DMS 273 (cell line): ENCODE results near the gene GAS6.
"Not testable (repeated sequence)": the region's sequence is repeated elsewhere in the genome, so short reads cannot be mapped to it uniquely, and the experiment has no call there.

Experiments used
- DNase-seq: peaks from one replicate; lab custom pipeline; 2025; ENCODE audit not compliant: unreplicated experiment; lab: John Stamatoyannopoulos, UW

The GAS6 gene

GRCh38 chr13:113874177-113874576, 10.3 kb upstream of the GAS6 start:
- DNase-seq: no peak

GRCh38 chr13:113869263-113869662, 5.4 kb upstream of the GAS6 start:
- DNase-seq: no peak

DNA sequence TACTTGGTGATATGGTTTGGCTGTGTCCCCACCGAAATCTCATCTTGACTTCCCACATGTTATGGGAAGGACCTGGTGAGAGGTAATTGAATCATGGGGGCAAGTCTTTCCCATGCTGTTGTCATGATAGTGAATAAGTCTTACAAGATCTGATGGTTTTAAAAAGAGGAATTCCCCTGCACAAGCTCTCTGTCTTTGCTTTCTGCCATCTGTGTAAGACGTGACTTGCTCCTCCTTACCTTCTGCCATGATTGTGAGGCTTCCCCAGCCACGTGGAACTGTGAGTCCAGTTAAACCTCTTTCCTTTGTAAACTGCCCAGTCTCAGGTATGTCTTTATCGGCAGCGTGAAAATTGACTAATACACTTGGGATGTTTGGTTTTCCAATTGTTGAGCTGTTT, 4.0 kb upstream of the GAS6 start:
- not testable (repeated sequence) for DNase-seq

GRCh38 chr13:113865427-113865826, 1.6 kb upstream of the GAS6 start:
- DNase-seq: no peak

- peak; percentile 12 for DNase-seq
Observed at GRCh38 chr13:113864273-113864890, 506 bp upstream of the GAS6 start.

DNA sequence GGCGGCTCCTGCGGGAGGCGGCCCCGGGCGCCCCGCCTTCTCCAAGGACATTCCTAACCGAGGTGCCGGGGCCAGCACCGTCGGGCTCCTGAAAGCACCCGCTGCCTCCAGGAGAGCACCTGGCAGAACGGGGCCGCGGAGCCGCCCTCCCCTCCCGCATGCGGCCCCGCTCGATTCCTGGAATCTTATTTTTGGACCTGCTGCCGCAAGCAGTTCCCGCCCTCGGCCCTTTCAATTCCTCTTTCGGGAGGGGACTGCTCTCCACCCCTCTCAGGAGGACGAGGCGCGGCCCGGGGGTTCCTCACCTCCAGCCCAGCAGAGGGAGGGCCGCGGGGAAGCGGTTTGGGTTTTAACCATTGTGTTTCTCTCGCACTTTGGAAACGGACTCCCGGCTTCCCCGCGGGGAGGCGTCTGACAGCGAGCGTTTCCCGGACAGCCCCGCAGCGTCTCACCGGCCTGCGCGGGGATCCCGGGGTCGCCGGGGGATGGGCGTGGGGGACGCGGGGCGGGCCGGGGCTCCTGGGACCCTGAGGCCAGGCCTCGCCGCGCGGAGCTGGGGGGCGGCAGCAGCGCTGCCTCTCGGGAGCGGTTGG, 849 bp downstream of the GAS6 start:
- DNase-seq: peak; percentile 51

DNA sequence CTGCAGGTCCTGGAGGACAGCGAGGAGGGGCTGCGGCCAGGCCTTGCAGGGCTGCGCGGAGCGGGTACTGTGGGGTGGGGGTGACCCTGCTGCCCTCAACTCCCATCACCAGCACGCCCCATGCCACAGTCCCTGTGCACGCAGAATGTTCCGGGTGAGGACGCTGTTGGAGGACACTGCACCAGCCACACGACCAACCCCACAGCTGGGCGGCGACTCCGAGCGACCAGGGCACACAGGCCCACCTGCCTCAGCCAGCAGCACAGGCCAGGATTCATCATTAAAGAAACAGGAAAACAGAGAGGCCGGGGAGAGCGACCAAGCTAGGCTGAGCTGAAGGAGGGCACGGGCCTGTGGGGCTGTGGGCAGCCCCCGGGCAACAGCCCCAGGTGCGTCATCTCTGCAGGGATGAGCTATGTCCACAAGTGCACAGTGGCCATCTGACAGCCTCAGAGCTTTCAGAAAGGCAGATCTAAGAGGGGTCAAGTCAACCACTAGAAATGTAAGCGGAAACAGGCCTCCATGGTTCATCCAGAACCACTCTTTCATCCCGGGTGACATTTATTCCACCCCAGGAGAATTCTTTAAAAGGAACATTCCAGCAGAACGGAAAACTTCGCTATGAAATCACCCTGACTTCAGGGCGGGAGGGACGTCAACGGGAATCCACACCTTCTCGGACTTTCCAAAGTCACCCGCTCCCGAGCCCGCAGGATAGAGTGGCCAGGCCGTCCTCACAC, 1.5 kb downstream of the GAS6 start:
- DNase-seq: no peak

GRCh38 chr13:113861433-113862030, 2.3 kb downstream of the GAS6 start:
- DNase-seq: no peak

DNA sequence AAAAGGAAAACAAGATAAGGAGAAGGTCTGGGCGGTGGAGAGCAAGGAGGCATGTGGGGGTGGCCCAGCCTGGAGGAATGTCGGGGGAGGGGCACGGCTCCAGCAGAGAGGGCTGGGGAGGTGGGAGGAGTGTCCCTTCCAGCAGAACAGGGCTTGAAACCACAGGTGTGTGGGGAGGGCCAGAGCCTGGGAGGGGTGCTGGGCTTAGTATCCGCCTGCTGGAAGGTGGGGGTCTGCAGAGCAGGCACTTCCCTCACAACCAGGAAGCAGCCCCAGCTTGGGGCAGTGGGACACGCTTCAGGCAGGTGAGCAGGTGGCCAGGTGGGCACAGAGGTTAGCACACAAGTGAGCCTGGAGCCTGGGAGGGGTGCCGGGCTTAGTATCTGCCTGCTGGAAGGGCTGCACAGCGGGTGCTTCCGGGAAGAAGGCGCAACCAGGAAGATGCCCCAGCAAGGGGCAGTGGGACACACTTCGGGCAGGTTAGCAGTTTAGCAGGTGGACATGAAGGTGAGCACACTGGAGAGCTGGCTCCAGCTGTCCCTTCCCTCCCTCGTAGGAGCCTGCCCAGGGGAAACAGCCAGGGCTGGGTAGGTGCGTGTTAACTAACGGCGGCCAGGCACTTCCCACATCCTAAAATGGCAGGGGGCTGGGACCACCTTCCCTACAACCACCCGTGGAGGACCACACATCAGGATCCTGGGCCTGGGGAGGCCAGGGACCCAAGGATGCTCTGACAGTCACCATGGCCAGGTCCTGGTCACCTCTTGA, 3.0 kb downstream of the GAS6 start:
- no peak for DNase-seq

- DNase-seq: no peak
Observed at GRCh38 chr13:113860051-113860664, 3.7 kb downstream of the GAS6 start.

DNA sequence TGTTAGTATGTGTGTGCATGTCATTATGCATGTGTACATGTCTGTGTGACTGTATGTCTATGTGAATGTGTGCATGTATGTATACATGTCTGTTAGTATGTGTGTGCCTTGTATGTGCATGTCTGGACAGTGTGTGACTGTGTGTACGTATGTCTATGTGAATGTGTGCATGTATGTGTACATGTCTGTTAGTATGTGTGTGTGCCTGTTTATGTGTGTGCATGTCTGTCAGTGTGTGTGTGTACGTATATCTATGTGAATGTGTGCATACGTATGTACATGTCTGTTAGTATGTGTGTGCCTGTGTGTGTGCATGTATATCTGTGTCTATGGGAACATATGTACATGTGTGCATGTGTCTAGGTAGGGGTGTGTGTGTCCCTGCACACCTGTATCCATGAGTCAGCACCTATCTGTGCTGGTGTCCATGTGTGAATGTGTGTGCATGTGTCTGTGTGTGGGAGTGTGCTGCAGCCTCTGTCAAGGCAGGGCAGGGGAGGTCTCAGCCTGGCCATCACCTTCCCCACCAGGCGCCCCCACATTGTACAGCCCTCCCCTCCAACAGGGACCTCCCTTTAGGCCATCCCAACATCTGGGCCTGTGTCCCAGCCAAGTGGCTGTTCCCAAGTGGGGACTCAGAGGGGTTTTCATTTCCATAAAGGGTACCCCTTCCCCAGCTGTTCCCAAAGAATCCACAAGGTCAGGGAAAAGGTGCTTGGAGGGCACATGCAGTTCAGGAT, 4.4 kb downstream of the GAS6 start:
- no peak for DNase-seq

- DNase-seq: no peak
Observed at GRCh38 chr13:113857531-113858195, 6.2 kb downstream of the GAS6 start.

- no peak for DNase-seq
Observed at GRCh38 chr13:113856716-113857065, 7.2 kb downstream of the GAS6 start.

DNA sequence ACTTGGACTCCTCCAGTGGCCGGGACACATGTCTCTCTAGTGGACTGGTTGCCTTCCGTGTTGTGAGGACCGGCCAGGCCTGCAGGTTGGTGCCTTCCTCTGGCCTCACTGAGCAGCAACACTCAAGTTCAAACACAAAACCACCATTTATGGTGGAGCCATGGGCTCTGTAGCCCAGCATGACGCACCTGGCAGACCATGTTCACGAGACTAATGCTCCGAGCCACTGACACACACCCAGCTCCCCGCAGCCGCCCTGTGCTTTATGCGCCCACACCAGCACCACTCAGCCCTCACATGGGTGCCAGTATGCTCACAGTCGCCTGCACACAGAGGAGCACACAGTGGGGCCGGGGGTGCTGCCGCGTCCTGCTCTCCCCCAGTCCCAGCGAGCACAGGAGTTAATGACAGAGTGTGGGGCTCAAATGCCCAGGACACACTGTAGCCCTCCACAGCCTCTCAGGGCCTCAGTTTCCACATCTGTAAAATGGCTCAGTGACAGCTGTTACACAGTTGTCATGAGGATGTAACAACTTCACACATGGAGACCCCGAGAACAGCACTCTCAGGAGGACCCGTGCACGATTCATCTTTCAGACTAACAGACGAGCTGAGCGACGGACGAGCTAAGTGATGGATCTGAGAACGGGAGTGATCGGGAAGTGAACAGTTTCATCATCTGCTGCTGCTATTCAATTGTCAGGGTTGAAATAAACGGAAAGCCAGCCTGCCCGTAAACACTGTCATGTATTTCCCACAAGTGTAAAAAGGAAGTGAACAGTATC, 7.8 kb downstream of the GAS6 start:
- no peak for DNase-seq

DNA sequence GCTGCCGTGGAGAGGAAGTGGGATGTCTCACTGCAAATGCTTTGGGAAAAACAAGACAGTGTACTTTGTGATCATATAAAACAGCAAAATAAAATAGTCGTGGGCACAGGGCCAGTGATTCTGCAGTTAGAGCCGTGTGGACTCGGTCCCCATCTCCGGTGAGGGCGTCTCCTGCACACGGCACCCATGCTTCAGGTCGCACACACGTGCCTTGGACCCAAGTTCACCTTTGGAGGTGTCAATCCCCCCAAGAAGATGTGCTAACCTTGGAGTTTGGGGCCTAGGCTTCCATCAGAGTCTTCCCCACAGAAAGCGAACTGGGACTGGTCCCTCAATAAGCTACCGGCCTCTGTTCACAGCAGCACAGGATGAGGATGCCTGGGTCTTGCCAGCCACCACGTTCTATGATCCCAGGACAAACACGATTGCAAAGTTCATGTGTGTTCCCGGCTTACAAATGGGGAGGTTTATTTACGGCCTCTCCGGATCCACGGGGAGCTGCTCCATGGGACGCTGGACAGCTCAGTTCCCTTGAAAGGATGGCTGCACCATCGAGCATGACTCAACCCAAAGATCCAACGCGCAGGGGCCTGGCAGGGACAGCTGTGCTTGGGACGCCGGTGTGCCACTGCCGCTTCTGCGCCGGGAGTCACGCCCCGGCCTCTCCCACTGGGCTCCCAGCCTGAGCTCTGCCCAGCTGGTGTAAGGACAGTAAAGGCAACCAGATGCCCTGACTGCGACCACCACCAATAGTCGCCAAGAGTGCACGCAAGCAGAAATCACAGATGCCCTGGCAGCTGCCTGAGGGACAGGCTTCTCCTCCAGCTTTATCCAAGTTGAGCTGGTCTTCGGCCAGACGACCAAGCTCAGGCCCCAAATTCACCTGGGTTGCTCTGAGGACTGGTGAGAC, 8.6 kb downstream of the GAS6 start:
- DNase-seq: no peak

- DNase-seq: no peak
Observed at GRCh38 chr13:113854238-113855011, 9.5 kb downstream of the GAS6 start.
